WTC11 (cell line): ENCODE data around the gene PSD2.

Source experiments
- AFF4 ChIP-seq: sonication (generic); formaldehyde crosslinking; IDR thresholded peaks from 2 replicates; pipeline ENCODE4 v1.8.1; 2023; ENCODE audit warnings: mild to moderate bottlenecking, missing genetic modification reagents, borderline replicate concordance
- E2F4 ChIP-seq: sonication (generic); formaldehyde crosslinking; IDR thresholded peaks from 2 replicates; pipeline ENCODE4 v1.8.1; 2022; ENCODE audit warnings: low read depth, mild to moderate bottlenecking, moderate library complexity, missing genetic modification reagents, borderline replicate concordance
- ZNF121 ChIP-seq: sonication (generic); formaldehyde crosslinking; IDR thresholded peaks from 2 replicates; pipeline ENCODE4 v1.8.0; 2023; ENCODE audit warnings: missing genetic modification reagents

GRCh38 chr5:139762615-139763170, 32.9 kb upstream of the PSD2 start:
- no peak for TF ChIP-seq ZNF121 (CRISPR knock-in tag)
- TF ChIP-seq E2F4 (CRISPR knock-in tag): no peak
- no peak for TF ChIP-seq AFF4 (CRISPR knock-in tag)
